Cardiac fibroblast (primary cell): Measurements from ENCODE around the gene ABCC8.

Experiments
- DNase-seq, 2 donors: peaks; one replicate each; pipeline versions ENCODE4 v3.0.0 to v3.0.0-alpha.2; 2010; ENCODE audit warnings: low read depth in 2 of 2
- H3K4me3 ChIP-seq, 2 donors: replicated peaks in 1 of 2; 1 replicate in 1 of 2; 2 replicates in 1 of 2; pipeline ENCODE4 v1.5.1; 2011; ENCODE audit warnings: low read depth in 2 of 2, low read length in 2 of 2, mild to moderate bottlenecking in 2 of 2, moderate library complexity in 1 of 2
- CTCF ChIP-seq: IDR thresholded peaks from one replicate; pipeline ENCODE4 v1.5.1; 2011; ENCODE audit warnings: low read depth, mild to moderate bottlenecking, low read length, inconsistent platforms

Gene ABCC8

GRCh38 chr11:17513853-17514252, 37.2 kb upstream of the ABCC8 start:
- H3K4me3 ChIP-seq: no peak overlapping the region
- TF ChIP-seq CTCF: no peak
- peak in 1 of 2 donors; percentile 39 for DNase-seq

GRCh38 chr11:17512101-17512500, 35.5 kb upstream of the ABCC8 start:
- no peak for TF ChIP-seq CTCF
- H3K4me3 ChIP-seq: no peak overlapping the region
- no peak for DNase-seq

GRCh38 chr11:17511571-17511970, 34.9 kb upstream of the ABCC8 start:
- no peak overlapping the region for H3K4me3 ChIP-seq
- DNase-seq: no peak
- no peak for TF ChIP-seq CTCF

- DNase-seq: no peak
- TF ChIP-seq CTCF: no peak
- H3K4me3 ChIP-seq: no peak overlapping the region
Measured at GRCh38 chr11:17510507-17511206, 34.0 kb upstream of the ABCC8 start.

GRCh38 chr11:17508791-17509190, 32.1 kb upstream of the ABCC8 start:
- TF ChIP-seq CTCF: no peak
- no peak overlapping the region for H3K4me3 ChIP-seq
- DNase-seq: no peak

- DNase-seq: peak; percentile 6 to 33
- H3K4me3 ChIP-seq: no peak overlapping the region
- TF ChIP-seq CTCF: no peak
Measured at GRCh38 chr11:17508306-17508705, 31.7 kb upstream of the ABCC8 start.

GRCh38 chr11:17507773-17508172, 31.1 kb upstream of the ABCC8 start:
- TF ChIP-seq CTCF: no peak
- H3K4me3 ChIP-seq: no peak overlapping the region
- DNase-seq: no peak
